IPS-18c (cell line): ENCODE measurements around the gene CXCR6.

Source experiments
- H3K4me3 ChIP-seq: 2 replicates; pipeline ENCODE4 v1.7.0; 2013; ENCODE audit warnings: low read depth, mild to moderate bottlenecking, low read length, moderate library complexity; ENCODE audit not compliant: insufficient read depth
- H3K9me3 ChIP-seq: one replicate; pipeline ENCODE4 v1.6.1; 2013; ENCODE audit warnings: mild to moderate bottlenecking, low read length, moderate library complexity; ENCODE audit not compliant: control insufficient read depth, insufficient read depth

The CXCR6 gene

DNA sequence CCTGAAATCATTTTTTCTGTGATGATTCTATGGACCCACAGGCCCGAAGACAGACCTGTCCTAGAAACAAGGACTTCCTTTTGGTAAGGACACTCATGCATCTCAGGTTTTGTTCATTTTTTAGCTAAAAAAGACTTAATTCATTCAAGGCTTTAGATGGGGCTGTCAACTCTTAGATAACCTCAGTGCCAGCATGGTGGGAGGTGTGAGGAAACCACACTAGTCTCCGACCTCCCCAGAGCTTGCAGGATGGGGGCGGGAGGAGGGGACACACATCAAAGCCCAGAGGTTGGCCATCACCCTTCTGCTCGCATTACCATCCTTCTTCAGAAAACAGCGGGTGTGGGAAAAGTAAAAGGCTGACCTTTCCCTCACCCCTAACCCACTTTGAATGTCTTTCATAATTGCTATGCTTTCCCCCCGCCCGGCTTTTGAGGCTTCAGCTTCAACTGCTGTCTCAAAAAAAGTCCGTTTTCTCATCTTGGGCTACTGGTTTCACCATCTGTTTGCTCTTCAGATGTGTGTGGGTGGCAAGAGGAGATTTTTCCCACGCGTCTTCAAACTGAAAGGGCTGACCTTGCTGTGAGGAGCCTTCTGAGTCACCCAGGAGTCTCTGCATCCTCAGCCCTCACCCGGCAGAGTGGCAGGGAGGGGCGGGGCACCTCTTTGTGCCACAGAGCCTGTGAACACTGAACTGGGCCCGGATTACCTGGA is 27.6 kb upstream of the CXCR6 start:
- no peak overlapping the region for H3K4me3 ChIP-seq
- peaks cover 2% of the 10 kb centered on the region for H3K9me3 ChIP-seq

DNA sequence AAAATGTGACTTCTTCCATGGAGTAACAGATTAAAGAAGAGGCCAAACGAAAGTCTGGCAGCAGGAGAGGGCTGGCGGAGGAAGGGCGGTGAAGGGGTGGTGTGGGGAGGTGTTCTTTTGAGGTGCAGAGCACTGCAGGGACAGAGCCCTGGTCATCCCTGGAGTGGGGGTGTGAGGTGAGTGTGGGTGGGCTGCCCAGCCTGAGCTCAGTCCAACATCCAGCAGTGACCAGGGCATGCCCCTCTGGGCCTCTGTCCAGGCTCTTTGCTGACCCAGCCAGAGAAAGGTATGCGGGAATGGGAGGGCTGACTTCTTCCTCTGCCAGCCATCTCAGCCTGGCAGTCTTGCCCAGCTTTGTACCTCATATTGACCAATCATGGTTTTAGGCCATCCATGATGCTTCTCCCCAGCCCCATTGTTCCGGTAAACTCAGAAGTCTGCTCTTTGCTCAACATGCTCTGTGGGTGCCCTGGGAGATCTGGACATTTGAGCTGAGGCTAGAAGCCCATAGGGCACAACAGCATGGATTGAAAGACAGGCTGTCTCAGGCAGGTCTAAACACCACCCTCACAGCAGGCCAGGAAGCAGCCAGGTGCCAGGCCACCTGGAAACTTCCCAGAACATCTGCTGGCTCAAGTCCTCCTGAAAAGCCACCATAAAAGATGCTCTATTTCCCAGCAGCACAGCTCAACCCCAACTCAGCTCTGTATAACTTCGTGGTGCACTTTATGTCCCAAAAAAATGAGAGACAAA is 25.9 kb upstream of the CXCR6 start:
- no peak overlapping the region for H3K4me3 ChIP-seq
- H3K9me3 ChIP-seq: peaks cover 2% of the 10 kb centered on the region

DNA sequence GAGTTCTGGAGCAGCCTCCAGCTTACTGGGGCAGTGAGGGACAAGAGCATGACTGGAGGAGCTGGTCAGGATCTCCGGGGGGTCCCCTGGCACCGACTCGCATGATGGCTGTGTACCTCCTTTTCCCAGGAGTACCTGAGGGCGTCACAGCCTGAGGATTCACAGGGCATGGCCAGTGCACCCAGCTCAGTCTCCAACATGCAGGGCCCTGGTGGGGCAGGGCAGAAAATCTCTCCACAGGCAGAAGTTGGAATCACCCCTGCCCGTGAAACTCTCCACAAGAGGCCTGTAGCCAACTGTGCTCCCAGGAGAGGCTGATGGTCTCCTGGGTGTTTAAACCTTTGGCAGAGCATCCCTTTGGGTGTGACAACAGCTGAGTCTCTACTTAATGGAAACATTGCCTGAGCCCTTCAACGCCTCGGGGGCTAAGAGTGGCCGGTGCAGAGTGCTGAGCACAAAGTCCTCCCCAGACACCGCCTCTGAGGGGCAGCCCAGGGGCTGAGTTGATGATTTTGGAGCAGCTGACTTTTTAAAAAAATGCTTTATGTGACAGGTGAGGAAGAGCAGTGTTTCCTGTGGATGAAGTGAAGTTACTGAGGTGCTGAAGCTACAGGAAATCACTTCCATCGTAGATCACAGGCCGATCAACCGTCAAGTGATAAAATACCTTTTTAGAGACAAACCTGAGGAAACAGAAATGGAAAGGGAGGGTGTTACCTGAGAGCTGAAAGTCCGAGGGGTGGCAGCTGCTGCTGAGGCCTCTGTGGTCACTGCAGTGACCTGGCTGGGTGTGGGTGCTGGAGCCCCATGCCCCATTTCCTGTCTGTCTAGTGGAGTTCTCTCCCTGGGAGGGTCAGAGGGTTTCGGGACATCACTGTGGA is 21.9 kb upstream of the CXCR6 start:
- peaks cover 2% of the 10 kb centered on the region for H3K9me3 ChIP-seq
- H3K4me3 ChIP-seq: no peak overlapping the region

DNA sequence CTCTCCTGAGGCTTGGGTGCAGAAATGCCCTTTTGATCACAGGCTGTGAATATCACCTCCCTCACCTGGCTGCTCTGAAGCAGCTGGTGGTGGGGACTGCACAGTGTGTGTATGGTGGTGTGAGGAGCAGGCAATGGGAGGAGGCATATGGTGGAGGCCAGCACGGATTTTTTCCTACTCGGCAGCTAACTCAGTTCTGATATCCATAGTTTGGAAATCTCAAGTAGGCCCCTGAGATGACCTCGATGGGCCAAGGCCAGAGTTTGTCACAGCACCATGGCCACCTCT is 21.3 kb upstream of the CXCR6 start:
- no peak overlapping the region for H3K4me3 ChIP-seq
- H3K9me3 ChIP-seq: no peaks in the 10 kb centered on the region

DNA sequence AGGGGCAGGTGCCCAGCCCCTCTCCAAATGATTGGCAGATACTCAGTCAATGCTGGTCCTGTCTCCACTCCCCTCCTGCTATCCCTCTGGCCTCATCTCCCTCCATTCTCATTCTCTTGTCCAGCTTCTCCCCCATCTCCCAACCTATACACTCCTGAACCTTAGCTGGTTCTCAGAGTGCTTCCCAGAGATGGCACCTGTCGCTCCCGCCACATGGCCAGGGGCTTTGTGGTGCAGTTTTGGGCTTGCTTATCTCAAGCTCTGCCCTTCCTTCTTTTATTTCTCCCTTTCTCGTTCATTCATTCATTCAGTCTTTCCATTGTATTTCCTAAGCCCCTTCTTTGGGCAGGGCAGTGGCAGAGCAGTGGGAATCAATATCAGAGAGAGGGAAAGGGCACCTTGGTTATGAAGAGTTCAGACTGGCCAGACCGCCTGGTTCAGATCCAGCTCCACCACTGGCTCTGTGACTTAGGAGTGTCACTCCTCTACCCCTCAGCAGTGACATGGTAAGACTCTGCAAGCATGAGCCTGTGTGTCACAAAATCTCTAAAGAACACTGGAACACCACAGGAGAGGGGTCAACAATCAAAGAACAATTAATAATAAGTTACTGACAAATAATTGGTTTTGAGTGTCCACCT is 20.2 kb upstream of the CXCR6 start:
- no peaks in the 10 kb centered on the region for H3K9me3 ChIP-seq
- H3K4me3 ChIP-seq: no peak overlapping the region

DNA sequence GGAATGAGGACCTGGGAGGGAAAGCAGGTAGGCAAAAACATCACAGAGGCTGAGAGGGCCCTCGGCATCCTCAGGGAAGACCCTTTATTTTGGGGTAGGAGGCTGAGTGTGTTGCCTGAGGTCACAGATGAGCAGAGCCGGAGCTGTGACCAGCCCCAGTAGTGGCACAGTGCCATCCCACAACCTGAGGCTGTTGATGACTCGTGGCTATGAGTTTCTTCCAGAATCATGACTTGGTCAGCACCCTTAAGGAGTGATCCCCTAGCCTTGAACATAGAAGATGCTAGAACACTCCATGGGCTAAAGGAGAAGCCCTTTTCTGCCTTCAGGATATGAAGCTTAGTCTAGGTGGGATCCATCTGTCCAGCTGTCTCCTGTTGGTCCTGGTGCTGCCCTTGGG is 19.5 kb upstream of the CXCR6 start:
- Histone ChIP-seq H3K9me3 (no peaks in the 10 kb centered on the region), H3K4me3 (no peak overlapping the region)

DNA sequence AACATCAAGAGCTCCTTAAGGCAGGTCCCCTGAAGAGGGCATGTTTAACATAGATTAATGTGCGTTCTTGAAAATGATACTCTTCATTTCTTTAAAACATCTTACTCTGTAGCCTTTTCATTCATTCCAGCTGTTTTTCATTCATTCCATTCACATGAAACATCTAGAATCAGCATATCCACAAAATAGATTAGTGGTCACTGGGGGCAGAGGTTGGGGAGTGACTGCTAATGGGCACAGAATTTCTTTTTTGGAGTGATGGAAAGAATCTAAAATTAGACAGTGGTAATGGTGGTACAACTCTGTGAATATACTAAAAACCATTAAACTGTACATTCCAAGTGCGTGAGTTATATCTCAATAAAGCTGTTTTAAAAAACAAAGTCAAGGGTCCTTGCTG is 15.4 kb upstream of the CXCR6 start:
- H3K9me3 ChIP-seq: no peaks in the 10 kb centered on the region
- H3K4me3 ChIP-seq: no peak overlapping the region

DNA sequence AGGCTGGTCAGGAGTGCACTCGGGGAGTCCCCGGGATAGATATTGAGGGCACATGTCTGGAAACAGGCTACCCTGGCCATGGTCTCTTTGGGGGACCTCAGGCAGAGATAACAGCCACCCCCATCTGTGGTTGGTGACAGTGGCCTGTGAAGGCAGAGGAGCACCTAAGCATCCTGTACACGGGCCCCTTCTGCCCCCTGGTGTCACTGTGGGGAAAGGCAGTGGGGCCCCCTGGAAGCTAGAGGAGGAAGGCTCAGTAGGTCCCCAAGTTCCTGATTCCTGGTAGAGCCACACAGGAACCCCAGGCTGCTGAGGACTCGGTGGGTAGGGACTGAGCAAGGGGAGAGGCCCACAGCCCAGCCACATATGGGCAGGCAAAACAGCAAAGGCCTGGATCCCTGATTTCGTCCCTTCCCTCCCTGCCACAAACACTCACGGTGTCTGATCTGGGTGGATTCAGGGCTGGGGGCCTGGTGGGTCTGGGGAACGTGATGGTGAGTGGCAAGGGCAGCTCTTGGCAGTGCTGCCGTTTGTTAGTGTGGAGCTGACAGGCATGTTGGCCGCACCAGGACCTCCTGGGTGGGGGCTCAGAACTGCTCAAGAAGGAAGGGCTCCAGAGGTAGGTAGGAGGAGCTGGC is 14.1 kb upstream of the CXCR6 start:
- Histone ChIP-seq H3K4me3 (no peak overlapping the region), H3K9me3 (no peaks in the 10 kb centered on the region)

DNA sequence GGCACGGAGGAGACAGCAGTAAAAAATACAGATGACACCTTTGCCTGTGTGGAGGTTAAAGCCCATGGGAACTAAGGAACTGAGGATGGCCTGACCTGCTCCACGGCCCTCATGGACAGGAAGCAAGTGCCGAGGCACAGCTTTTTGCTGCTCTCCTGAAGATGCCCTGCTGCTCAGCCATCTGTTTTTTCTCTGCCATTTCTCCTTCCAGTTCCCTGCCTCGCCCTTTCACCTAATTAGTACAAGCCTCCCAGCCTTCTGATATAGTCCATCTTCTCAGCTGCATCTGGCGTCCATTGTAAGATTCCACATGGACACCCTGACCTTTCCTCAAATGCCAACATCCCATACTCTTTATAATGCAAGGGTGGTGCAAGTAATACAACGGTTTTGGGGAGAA is 11.8 kb upstream of the CXCR6 start:
- Histone ChIP-seq H3K9me3 (no peaks in the 10 kb centered on the region), H3K4me3 (no peak overlapping the region)

DNA sequence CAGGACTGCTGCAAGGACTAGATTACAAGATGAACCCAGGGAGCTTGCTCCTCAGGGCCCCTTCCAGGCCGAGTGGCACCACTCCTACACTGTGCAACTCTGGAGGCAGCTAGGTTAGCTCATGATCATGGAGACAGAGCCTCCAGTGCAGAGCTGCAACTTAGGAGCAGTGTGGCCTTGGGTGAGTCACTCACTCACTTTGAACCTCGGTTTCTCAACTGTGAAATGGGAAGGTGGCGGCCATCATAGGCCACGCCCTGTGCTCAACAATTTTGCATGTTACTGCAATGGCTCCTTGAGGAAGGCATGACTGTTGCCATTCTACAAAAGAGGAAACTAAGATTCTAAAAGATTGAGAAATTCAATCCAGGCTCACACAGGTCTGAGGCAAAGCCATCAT is 11.2 kb upstream of the CXCR6 start:
- H3K9me3 ChIP-seq: no peaks in the 10 kb centered on the region
- no peak overlapping the region for H3K4me3 ChIP-seq

DNA sequence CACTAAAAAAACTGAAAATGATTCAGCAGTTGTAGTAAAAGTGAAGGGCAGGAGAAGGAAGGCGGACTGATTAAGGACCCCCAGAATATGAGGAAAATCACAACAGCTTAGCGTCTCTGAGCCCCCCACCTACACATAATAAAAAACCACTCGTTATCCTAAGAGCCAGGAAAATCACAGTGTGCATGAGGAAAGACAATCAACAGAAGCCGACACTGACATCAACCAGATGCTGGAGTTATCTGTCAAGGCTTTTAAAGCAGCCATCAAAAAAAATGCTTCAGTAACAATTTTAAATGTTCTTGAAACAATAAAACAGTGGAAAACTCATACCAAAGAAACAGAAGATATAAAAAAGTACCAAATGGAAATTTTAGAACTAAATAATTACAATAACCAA is 9.7 kb upstream of the CXCR6 start:
- Histone ChIP-seq H3K9me3 (no peaks in the 10 kb centered on the region), H3K4me3 (no peak overlapping the region)

DNA sequence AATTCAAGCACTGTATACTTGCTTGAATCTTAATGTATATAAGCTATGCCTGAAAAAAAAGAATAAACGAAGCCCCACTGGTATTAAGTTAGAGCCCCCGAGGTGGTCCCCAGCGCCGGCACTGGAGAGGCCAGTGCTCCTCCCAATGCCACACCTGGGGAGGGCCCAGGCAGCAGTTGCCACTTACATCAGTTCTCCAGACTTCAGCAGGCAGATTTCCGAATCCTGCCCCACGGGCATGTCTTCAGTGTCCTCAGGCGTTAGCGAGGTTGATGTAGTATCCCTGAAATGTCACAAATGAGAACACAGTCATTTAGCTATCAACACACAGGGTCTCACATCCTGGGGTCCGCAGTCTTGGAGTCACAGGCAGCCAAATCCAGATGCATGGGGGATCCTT is 7.0 kb upstream of the CXCR6 start:
- H3K4me3 ChIP-seq: no peak overlapping the region

DNA sequence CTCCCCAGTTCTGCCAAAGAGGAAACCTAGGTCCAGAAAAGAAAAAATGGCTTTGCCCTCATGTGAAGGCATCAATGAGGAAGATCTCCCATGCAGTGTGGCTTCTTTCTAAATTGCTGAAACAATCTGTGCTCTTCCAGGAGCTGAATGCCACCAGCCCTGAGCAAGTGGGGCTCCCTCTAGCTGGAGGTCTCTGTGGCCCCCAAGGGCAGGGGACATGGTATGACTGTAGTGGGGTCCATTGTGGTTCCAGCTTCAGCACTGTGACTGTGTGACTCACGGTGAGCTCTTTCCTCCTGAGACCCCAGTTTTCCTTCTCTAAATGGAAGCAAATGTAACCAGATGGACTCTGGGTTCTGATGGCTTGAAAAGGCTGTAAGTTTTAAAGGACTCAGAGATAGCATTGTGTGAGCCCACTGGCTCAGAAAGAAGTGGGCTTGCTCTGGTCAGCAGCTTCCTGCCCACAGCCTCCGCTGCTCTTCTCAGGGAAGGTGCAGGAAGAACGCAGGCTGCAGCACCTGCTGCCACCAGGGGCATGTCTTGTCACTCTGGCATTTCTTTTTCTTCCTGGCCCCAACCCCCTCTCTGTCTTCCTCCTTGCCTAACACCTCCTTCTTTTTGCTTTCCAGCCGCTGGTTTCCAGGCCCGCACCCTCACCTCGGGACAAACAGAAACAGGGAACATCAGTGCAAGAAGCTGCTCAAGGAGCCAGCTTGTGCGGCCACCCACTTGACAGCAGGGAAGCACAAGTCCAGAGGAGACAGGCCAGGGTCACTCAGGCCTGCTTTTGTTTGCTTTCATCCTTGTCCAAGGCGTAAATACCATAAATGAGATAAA is 5.8 kb upstream of the CXCR6 start:
- Histone ChIP-seq H3K9me3 (no peaks in the 10 kb centered on the region), H3K4me3 (no peak overlapping the region)

More for the DNA sequence above, 7.0 kb upstream of the CXCR6 start:
- H3K9me3 ChIP-seq: no peaks in the 10 kb centered on the region

DNA sequence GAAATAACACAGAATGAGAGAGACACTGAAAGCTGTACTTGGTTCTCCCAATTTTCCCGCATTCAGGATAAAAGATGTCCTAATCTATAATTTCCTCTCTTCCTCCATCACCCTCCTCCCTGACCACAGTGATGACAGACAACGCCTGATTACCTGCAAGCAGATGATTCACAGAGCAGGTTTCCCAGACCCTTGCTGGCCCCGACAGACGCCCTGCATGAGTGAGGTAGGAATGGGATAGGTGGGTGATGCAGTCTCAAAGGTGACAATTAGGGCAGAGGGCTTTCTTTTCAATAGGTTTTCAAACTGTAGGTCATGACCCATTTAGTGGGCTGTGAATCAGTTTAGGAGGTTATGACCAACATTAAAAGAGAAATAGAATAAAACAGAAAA is 5.2 kb upstream of the CXCR6 start:
- H3K4me3 ChIP-seq: no peak overlapping the region
- no peaks in the 10 kb centered on the region for H3K9me3 ChIP-seq

DNA sequence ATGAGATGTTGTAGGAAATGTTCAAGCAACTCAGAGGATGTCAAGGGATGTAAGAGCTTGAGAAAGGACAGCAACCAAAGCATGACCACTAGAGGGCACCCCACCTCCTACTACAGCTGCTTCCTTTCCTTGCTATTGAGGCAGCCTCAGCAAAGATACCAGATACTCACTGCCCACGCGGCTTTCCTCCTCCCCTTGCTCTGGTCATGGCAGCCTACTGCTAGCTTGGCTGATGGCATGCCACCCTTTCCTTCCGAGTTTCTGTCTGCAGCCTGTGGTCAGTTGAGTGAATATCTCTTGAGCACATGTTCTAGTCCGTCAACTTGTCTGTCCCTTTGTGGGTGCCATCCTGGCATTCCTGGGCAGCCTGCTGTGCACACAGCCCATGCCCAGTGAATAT is 4.4 kb upstream of the CXCR6 start:
- no peak overlapping the region for H3K4me3 ChIP-seq
- H3K9me3 ChIP-seq: no peaks in the 10 kb centered on the region

DNA sequence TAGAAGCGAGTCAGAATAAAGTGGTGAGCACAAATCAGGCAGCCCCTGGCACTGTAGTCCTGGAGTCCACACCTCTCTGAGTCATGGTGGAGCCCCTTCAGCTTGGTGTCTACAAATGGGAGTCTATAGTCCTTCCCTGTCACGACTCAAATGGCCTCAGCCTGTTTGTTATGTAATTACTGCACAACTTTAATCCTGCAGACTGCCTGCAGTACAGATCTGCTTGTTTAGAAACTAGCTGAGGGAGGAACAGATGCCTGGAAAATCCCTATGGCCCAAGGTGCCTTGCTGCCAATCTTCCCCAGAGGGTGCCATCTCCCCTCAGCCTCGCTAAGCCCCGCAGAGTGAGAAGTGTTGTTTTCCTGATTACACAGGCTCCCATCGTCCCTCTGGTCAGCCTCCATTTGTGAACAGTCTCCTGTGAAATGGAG is 3.9 kb upstream of the CXCR6 start:
- Histone ChIP-seq H3K4me3 (no peak overlapping the region), H3K9me3 (no peaks in the 10 kb centered on the region)
